Stimulated activated CD8-positive, alpha-beta memory T cell treated with anti-CD3 and anti-CD28 coated beads, Interleukin-15, amount 100 ng/mL, for 1 hour (primary cell): ENCODE measurements around the gene CDH13.

ENCODE experiments used
- DNase-seq: peaks from one replicate; pipeline ENCODE4 v3.0.0-alpha.2; 2020; ENCODE audit warnings: low read depth

CDH13 gene

GRCh38 chr16:83515395-83515794, 888.6 kb downstream of the CDH13 start:
- DNase-seq, result no peak

GRCh38 chr16:83516931-83517330, 890.2 kb downstream of the CDH13 start:
- DNase-seq, result no peak

GRCh38 chr16:83517398-83517797, 890.6 kb downstream of the CDH13 start:
- DNase-seq, result no peak

- no peak for DNase-seq
Observed at GRCh38 chr16:83520596-83520995, 893.8 kb downstream of the CDH13 start.

GRCh38 chr16:83530293-83530692, 903.5 kb downstream of the CDH13 start:
- DNase-seq, result no peak

GRCh38 chr16:83532634-83533033, 905.9 kb downstream of the CDH13 start:
- DNase-seq, result no peak

GRCh38 chr16:83533193-83533592, 906.4 kb downstream of the CDH13 start:
- DNase-seq, result no peak

- DNase-seq, result no peak
Observed at GRCh38 chr16:83538707-83539106, 911.9 kb downstream of the CDH13 start.

- no peak for DNase-seq
Observed at GRCh38 chr16:83539736-83540490, 913.1 kb downstream of the CDH13 start.

GRCh38 chr16:83541231-83541630, 914.5 kb downstream of the CDH13 start:
- DNase-seq, result no peak

GRCh38 chr16:83542491-83542890, 915.7 kb downstream of the CDH13 start:
- no peak for DNase-seq

- DNase-seq, result no peak
Observed at GRCh38 chr16:83549316-83550182, 922.8 kb downstream of the CDH13 start.

GRCh38 chr16:83550183-83550569, 923.4 kb downstream of the CDH13 start:
- no peak for DNase-seq

GRCh38 chr16:83552228-83552627, 925.5 kb downstream of the CDH13 start:
- DNase-seq, result no peak

GRCh38 chr16:83552930-83553329, 926.2 kb downstream of the CDH13 start:
- DNase-seq, result no peak

- no peak for DNase-seq
Observed at GRCh38 chr16:83554096-83554495, 927.3 kb downstream of the CDH13 start.

- DNase-seq, result no peak
Observed at GRCh38 chr16:83554540-83554939, 927.8 kb downstream of the CDH13 start.

GRCh38 chr16:83561876-83562275, 935.1 kb downstream of the CDH13 start:
- DNase-seq, result no peak

- DNase-seq, result no peak
Observed at GRCh38 chr16:83568345-83568744, 941.6 kb downstream of the CDH13 start.

- no peak for DNase-seq
Observed at GRCh38 chr16:83574388-83574787, 947.6 kb downstream of the CDH13 start.

GRCh38 chr16:83577078-83577745, 950.4 kb downstream of the CDH13 start:
- no peak for DNase-seq

- no peak for DNase-seq
Observed at GRCh38 chr16:83578171-83578570, 951.4 kb downstream of the CDH13 start.

- DNase-seq, result no peak
Observed at GRCh38 chr16:83579027-83579426, 952.3 kb downstream of the CDH13 start.
